GM23338 (cell line): ENCODE measurements around the gene PRR36.
A peak's percentile ranks its signal among the peaks of the same experiment; 100 is the strongest.

Experiments used
- CREB1 ChIP-seq: fragments of 250-450 bp; sonication (Bioruptor Pico); IDR thresholded peaks from 2 replicates; pipeline ENCODE4 v1.5.0; 2020; ENCODE audit warnings: low read depth, mild to moderate bottlenecking, moderate library complexity
- EZH2 ChIP-seq: fragments of 200-600 bp; sonication (generic); IDR thresholded peaks from one replicate; pipeline ENCODE4 v1.8.0; 2017; ENCODE audit warnings: antibody characterized with exemption, mild to moderate bottlenecking, low read depth; ENCODE audit not compliant: unreplicated experiment
- EZH2phosphoT487 ChIP-seq: fragments of 200-600 bp; sonication (generic); IDR thresholded peaks from one replicate; pipeline ENCODE4 v1.8.1; 2018; ENCODE audit warnings: antibody characterized with exemption; ENCODE audit not compliant: unreplicated experiment
- JUNB ChIP-seq: IDR thresholded peaks from one replicate; pipeline ENCODE4 v1.6.1; 2016; ENCODE audit warnings: antibody characterized with exemption; ENCODE audit not compliant: unreplicated experiment
- POLR2AphosphoS5 ChIP-seq: IDR thresholded peaks from 2 replicates; pipeline ENCODE4 v1.6.1; 2016; ENCODE audit warnings: antibody characterized with exemption, low read depth
- STAT1 ChIP-seq: IDR thresholded peaks from one replicate; pipeline ENCODE4 v1.6.1; 2016; ENCODE audit warnings: antibody characterized with exemption; ENCODE audit not compliant: unreplicated experiment
- ZNF331 ChIP-seq: fragments of 250-450 bp; sonication (Bioruptor Pico); IDR thresholded peaks from 2 replicates; pipeline ENCODE4 v1.5.0; 2020; ENCODE audit warnings: low read depth, mild to moderate bottlenecking, moderate library complexity
- TF ChIP-seq, protein P1 (sequence below), 2 experiments: fragments of 200-600 bp in 1 of 2; sonication (generic) in 1 of 2; conservative IDR thresholded peaks; 2 replicates each; pipeline versions ENCODE4 v1.5.1 to v1.6.1; 2016 to 2017; ENCODE audit warnings: antibody characterized with exemption in 2 of 2, low read depth in 2 of 2, mild to moderate bottlenecking in 2 of 2, moderate library complexity in 1 of 2
- TF ChIP-seq, protein P2 (sequence below): IDR thresholded peaks from one replicate; pipeline ENCODE4 v1.6.1; 2018; ENCODE audit warnings: antibody characterized with exemption; ENCODE audit not compliant: unreplicated experiment
- TF ChIP-seq, protein P3 (sequence below): IDR thresholded peaks from 2 replicates; pipeline ENCODE4 v1.6.1; 2016; ENCODE audit warnings: antibody characterized with exemption
- TF ChIP-seq, protein P4 (sequence below): fragments of 250-450 bp; sonication (Bioruptor Pico); IDR thresholded peaks from 2 replicates; pipeline ENCODE4 v1.5.0; 2020; ENCODE audit warnings: mild to moderate bottlenecking, moderate library complexity

DNA sequence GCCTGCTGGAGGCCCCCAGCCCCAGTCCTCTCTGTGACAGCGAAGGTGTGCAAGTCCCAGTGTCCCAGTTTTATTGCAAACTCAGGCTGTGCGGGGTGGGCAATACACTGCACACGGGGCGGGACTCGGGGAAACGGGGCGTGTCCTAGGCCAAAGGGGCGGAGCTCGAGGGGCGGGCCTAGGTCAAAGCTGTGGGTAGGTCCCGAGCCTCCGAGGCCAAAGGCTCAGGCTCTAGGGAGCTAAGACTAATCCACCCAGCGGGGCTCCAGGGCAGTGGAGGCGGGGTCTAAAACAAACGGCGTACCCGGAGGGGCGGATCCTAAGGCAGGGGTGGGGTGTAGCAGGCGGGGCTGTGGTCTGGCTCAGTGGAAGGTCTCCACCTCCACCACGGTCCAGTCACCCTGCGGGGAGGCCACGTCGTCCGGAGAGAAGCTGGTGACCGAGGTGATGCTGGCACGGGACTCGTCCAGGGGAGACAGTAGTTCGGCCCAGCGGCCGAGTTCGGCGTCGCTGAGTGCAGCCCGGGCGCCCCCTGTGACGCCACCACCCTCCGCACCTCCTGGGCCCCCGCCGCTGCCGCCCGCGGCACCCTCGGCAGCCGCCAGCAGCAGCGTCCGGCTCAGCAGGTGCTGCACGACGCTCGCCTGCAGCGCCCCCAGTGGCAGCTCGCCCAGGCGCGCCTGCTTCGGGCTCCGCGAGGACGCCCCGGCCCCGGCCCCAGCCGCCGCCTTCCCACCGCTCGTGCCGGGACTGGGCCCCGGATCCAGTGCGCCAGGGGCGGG is 5.3 kb downstream of the PRR36 start:
- TF ChIP-seq EZH2 (no peak), CREB1 (CRISPR knock-in tag) (no peak; the same call in 1 of the 2 replicates), EZH2phosphoT487 (no peak), POLR2AphosphoS5 (no peak), STAT1 (no peak), ZNF331 (CRISPR knock-in tag) (no peak), JUNB (no peak)
- TF ChIP-seq, protein P1, sequence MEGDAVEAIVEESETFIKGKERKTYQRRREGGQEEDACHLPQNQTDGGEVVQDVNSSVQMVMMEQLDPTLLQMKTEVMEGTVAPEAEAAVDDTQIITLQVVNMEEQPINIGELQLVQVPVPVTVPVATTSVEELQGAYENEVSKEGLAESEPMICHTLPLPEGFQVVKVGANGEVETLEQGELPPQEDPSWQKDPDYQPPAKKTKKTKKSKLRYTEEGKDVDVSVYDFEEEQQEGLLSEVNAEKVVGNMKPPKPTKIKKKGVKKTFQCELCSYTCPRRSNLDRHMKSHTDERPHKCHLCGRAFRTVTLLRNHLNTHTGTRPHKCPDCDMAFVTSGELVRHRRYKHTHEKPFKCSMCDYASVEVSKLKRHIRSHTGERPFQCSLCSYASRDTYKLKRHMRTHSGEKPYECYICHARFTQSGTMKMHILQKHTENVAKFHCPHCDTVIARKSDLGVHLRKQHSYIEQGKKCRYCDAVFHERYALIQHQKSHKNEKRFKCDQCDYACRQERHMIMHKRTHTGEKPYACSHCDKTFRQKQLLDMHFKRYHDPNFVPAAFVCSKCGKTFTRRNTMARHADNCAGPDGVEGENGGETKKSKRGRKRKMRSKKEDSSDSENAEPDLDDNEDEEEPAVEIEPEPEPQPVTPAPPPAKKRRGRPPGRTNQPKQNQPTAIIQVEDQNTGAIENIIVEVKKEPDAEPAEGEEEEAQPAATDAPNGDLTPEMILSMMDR (conservative IDR thresholded peaks at IDR 0.05; ENCODE audit: low read depth in 2 of 2), result peak; percentile 50 to 76
- TF ChIP-seq, protein P2, sequence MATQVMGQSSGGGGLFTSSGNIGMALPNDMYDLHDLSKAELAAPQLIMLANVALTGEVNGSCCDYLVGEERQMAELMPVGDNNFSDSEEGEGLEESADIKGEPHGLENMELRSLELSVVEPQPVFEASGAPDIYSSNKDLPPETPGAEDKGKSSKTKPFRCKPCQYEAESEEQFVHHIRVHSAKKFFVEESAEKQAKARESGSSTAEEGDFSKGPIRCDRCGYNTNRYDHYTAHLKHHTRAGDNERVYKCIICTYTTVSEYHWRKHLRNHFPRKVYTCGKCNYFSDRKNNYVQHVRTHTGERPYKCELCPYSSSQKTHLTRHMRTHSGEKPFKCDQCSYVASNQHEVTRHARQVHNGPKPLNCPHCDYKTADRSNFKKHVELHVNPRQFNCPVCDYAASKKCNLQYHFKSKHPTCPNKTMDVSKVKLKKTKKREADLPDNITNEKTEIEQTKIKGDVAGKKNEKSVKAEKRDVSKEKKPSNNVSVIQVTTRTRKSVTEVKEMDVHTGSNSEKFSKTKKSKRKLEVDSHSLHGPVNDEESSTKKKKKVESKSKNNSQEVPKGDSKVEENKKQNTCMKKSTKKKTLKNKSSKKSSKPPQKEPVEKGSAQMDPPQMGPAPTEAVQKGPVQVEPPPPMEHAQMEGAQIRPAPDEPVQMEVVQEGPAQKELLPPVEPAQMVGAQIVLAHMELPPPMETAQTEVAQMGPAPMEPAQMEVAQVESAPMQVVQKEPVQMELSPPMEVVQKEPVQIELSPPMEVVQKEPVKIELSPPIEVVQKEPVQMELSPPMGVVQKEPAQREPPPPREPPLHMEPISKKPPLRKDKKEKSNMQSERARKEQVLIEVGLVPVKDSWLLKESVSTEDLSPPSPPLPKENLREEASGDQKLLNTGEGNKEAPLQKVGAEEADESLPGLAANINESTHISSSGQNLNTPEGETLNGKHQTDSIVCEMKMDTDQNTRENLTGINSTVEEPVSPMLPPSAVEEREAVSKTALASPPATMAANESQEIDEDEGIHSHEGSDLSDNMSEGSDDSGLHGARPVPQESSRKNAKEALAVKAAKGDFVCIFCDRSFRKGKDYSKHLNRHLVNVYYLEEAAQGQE, result no peak
- TF ChIP-seq, protein P3, sequence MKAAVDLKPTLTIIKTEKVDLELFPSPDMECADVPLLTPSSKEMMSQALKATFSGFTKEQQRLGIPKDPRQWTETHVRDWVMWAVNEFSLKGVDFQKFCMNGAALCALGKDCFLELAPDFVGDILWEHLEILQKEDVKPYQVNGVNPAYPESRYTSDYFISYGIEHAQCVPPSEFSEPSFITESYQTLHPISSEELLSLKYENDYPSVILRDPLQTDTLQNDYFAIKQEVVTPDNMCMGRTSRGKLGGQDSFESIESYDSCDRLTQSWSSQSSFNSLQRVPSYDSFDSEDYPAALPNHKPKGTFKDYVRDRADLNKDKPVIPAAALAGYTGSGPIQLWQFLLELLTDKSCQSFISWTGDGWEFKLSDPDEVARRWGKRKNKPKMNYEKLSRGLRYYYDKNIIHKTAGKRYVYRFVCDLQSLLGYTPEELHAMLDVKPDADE, result no peak
- TF ChIP-seq, protein P4, sequence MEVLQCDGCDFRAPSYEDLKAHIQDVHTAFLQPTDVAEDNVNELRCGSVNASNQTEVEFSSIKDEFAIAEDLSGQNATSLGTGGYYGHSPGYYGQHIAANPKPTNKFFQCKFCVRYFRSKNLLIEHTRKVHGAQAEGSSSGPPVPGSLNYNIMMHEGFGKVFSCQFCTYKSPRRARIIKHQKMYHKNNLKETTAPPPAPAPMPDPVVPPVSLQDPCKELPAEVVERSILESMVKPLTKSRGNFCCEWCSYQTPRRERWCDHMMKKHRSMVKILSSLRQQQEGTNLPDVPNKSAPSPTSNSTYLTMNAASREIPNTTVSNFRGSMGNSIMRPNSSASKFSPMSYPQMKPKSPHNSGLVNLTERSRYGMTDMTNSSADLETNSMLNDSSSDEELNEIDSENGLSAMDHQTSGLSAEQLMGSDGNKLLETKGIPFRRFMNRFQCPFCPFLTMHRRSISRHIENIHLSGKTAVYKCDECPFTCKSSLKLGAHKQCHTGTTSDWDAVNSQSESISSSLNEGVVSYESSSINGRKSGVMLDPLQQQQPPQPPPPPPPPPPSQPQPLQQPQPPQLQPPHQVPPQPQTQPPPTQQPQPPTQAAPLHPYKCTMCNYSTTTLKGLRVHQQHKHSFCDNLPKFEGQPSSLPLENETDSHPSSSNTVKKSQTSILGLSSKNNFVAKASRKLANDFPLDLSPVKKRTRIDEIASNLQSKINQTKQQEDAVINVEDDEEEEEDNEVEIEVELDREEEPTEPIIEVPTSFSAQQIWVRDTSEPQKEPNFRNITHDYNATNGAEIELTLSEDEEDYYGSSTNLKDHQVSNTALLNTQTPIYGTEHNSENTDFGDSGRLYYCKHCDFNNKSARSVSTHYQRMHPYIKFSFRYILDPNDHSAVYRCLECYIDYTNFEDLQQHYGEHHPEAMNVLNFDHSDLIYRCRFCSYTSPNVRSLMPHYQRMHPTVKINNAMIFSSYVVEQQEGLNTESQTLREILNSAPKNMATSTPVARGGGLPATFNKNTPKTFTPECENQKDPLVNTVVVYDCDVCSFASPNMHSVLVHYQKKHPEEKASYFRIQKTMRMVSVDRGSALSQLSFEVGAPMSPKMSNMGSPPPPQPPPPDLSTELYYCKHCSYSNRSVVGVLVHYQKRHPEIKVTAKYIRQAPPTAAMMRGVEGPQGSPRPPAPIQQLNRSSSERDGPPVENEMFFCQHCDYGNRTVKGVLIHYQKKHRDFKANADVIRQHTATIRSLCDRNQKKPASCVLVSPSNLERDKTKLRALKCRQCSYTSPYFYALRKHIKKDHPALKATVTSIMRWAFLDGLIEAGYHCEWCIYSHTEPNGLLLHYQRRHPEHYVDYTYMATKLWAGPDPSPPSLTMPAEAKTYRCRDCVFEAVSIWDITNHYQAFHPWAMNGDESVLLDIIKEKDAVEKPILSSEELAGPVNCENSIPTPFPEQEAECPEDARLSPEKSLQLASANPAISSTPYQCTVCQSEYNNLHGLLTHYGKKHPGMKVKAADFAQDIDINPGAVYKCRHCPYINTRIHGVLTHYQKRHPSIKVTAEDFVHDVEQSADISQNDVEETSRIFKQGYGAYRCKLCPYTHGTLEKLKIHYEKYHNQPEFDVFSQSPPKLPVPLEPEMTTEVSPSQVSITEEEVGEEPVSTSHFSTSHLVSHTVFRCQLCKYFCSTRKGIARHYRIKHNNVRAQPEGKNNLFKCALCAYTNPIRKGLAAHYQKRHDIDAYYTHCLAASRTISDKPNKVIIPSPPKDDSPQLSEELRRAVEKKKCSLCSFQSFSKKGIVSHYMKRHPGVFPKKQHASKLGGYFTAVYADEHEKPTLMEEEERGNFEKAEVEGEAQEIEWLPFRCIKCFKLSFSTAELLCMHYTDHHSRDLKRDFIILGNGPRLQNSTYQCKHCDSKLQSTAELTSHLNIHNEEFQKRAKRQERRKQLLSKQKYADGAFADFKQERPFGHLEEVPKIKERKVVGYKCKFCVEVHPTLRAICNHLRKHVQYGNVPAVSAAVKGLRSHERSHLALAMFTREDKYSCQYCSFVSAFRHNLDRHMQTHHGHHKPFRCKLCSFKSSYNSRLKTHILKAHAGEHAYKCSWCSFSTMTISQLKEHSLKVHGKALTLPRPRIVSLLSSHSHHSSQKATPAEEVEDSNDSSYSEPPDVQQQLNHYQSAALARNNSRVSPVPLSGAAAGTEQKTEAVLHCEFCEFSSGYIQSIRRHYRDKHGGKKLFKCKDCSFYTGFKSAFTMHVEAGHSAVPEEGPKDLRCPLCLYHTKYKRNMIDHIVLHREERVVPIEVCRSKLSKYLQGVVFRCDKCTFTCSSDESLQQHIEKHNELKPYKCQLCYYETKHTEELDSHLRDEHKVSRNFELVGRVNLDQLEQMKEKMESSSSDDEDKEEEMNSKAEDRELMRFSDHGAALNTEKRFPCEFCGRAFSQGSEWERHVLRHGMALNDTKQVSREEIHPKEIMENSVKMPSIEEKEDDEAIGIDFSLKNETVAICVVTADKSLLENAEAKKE, result no peak
